GM23338 (cell line): ENCODE data around the gene ZBTB18. TPM values are rescaled to one million over a fixed set of nuclear protein-coding genes. Genes with fewer than 3 reads are reported as not detected.

ENCODE experiments used
- ATAC-seq: fragments of 200-7000 bp; cut with Tn5 transposase; 3 replicates; pipeline ENCODE4 v1.9.1; 2020
- DNase-seq: peaks from one replicate; pipeline ENCODE4 v3.0.0-alpha.2; 2015; ENCODE audit warnings: low spot score
- H2AFZ ChIP-seq: fragments of 200-600 bp; sonication (generic); 2 replicates; pipeline ENCODE4 v1.8.0; 2016; ENCODE audit warnings: antibody characterized with exemption, mild to moderate bottlenecking, moderate library complexity
- H3F3A ChIP-seq: fragments of 200-600 bp; sonication (generic); replicated peaks from 2 replicates; pipeline ENCODE4 v1.8.0; 2017; ENCODE audit warnings: antibody characterized with exemption, mixed run types, low read depth
- H3K27ac ChIP-seq: fragments of 200-600 bp; sonication (generic); 2 replicates; pipeline ENCODE4 v1.6.1; 2016; ENCODE audit warnings: low read depth
- H3K27me3 ChIP-seq: fragments of 200-600 bp; sonication (generic); 2 replicates; pipeline ENCODE4 v1.8.0; 2016; ENCODE audit warnings: mild to moderate bottlenecking, mixed run types, moderate library complexity; ENCODE audit not compliant: insufficient read depth
- H3K36me3 ChIP-seq: fragments of 200-600 bp; sonication (generic); 2 replicates; pipeline ENCODE4 v1.8.0; 2016; ENCODE audit warnings: mild to moderate bottlenecking; ENCODE audit not compliant: insufficient read depth
- H3K4me1 ChIP-seq: fragments of 200-600 bp; sonication (generic); 2 replicates; pipeline ENCODE4 v1.8.0; 2016; ENCODE audit warnings: mild to moderate bottlenecking, moderate library complexity; ENCODE audit not compliant: insufficient read depth
- H3K4me2 ChIP-seq: fragments of 200-600 bp; sonication (generic); 2 replicates; pipeline ENCODE4 v1.7.1; 2017; ENCODE audit warnings: mixed run types
- H3K4me3 ChIP-seq: fragments of 200-600 bp; sonication (generic); 2 replicates; pipeline ENCODE4 v1.6.1; 2016; ENCODE audit warnings: mixed run types
- H3K79me2 ChIP-seq: fragments of 200-600 bp; sonication (generic); replicated peaks from 2 replicates; pipeline ENCODE4 v1.8.0; 2017; ENCODE audit warnings: mild to moderate bottlenecking; ENCODE audit not compliant: insufficient read depth
- H3K9me2 ChIP-seq: fragments of 200-600 bp; sonication (generic); 2 replicates; pipeline ENCODE4 v1.8.0; 2017; ENCODE audit not compliant: insufficient read depth
- H4K20me1 ChIP-seq: fragments of 200-600 bp; sonication (generic); replicated peaks from 2 replicates; pipeline ENCODE4 v1.8.0; 2017; ENCODE audit warnings: mild to moderate bottlenecking; ENCODE audit not compliant: insufficient read depth
- H3K27ac Mint-ChIP-seq: 2 replicates; pipeline ENCODE4 v1.8.0; 2020; ENCODE audit warnings: inconsistent platforms, mild to moderate bottlenecking, moderate library complexity, mixed read lengths
- H3K27me3 Mint-ChIP-seq: 3 replicates; pipeline ENCODE4 v1.8.0; 2022; ENCODE audit warnings: low read depth, mild to moderate bottlenecking, moderate library complexity, mixed read lengths, inconsistent platforms; ENCODE audit not compliant: insufficient read depth, poor library complexity
- H3K36me3 Mint-ChIP-seq: 3 replicates; pipeline ENCODE4 v1.8.0; 2021; ENCODE audit warnings: low read depth, mild to moderate bottlenecking, inconsistent platforms, moderate library complexity, mixed read lengths
- H3K4me1 Mint-ChIP-seq: 3 replicates; pipeline ENCODE4 v1.8.0; 2020; ENCODE audit warnings: mild to moderate bottlenecking, inconsistent platforms, mixed read lengths
- H3K4me3 Mint-ChIP-seq: 3 replicates; pipeline ENCODE4 v1.8.0; 2021; ENCODE audit warnings: moderate library complexity, mild to moderate bottlenecking, inconsistent platforms, mixed read lengths
- H3K9me3 Mint-ChIP-seq: 3 replicates; pipeline ENCODE4 v1.8.0; 2020; ENCODE audit warnings: moderate library complexity, mild to moderate bottlenecking, inconsistent platforms, mixed read lengths
- JUNB ChIP-seq: IDR thresholded peaks from one replicate; pipeline ENCODE4 v1.6.1; 2016; ENCODE audit warnings: antibody characterized with exemption; ENCODE audit not compliant: unreplicated experiment
- ZNF331 ChIP-seq: fragments of 250-450 bp; sonication (Bioruptor Pico); IDR thresholded peaks from 2 replicates; pipeline ENCODE4 v1.5.0; 2020; ENCODE audit warnings: low read depth, mild to moderate bottlenecking, moderate library complexity
- polyA plus RNA-seq: library from polyadenylated mRNA; unstranded; fragments of >200 nt; fragmentation: Nextera tagmentation; extraction: Ambion mirVana; gene quantifications from 2 replicates; pipeline ENCODE4 v1.2.1, GENCODE V29; 2016
- total RNA-seq: library from RNA; depleted of rRNA; stranded (reverse); fragments of >200 nt; shearing (Covaris generic); gene quantifications from 2 replicates; pipeline ENCODE4 v1.2.3, GENCODE V29; 2014
- TF ChIP-seq, protein P1 (sequence below): fragments of 250-450 bp; sonication (Bioruptor Pico); IDR thresholded peaks from 2 replicates; pipeline ENCODE4 v1.5.0; 2020; ENCODE audit warnings: mild to moderate bottlenecking, moderate library complexity
- TF ChIP-seq, protein P2 (sequence below), 2 experiments: fragments of 200-600 bp in 1 of 2; sonication (generic) in 1 of 2; conservative IDR thresholded peaks; 2 replicates each; pipeline versions ENCODE4 v1.5.1 to v1.6.1; 2016 to 2017; ENCODE audit warnings: antibody characterized with exemption in 2 of 2, low read depth in 2 of 2, mild to moderate bottlenecking in 2 of 2, moderate library complexity in 1 of 2

Gene ZBTB18
- total and polyA plus RNA-seq, 2 experiments from 2014 or later = 5.5 to 12.2 TPM

DNA sequence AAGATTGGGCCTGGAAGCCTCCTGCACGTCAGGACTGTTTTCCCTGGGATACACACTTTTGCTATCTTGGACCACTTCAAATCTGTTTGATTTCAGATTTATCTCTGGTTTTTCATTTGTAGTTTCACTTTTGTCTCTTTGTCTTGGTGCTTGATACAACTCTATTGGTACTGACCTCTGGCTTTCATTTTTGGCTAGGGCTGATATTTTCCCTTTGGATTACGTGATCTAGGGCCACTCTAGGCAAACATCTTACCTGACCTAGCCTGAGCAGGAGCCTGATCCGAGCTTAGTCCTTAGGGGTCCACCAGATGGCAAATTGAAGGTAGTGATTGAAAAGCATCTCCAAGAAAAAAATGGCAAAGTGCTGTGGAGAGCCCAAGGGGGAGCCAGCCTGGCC is 39.6 kb downstream of the ZBTB18 start (continued):
- TF ChIP-seq, protein P1, sequence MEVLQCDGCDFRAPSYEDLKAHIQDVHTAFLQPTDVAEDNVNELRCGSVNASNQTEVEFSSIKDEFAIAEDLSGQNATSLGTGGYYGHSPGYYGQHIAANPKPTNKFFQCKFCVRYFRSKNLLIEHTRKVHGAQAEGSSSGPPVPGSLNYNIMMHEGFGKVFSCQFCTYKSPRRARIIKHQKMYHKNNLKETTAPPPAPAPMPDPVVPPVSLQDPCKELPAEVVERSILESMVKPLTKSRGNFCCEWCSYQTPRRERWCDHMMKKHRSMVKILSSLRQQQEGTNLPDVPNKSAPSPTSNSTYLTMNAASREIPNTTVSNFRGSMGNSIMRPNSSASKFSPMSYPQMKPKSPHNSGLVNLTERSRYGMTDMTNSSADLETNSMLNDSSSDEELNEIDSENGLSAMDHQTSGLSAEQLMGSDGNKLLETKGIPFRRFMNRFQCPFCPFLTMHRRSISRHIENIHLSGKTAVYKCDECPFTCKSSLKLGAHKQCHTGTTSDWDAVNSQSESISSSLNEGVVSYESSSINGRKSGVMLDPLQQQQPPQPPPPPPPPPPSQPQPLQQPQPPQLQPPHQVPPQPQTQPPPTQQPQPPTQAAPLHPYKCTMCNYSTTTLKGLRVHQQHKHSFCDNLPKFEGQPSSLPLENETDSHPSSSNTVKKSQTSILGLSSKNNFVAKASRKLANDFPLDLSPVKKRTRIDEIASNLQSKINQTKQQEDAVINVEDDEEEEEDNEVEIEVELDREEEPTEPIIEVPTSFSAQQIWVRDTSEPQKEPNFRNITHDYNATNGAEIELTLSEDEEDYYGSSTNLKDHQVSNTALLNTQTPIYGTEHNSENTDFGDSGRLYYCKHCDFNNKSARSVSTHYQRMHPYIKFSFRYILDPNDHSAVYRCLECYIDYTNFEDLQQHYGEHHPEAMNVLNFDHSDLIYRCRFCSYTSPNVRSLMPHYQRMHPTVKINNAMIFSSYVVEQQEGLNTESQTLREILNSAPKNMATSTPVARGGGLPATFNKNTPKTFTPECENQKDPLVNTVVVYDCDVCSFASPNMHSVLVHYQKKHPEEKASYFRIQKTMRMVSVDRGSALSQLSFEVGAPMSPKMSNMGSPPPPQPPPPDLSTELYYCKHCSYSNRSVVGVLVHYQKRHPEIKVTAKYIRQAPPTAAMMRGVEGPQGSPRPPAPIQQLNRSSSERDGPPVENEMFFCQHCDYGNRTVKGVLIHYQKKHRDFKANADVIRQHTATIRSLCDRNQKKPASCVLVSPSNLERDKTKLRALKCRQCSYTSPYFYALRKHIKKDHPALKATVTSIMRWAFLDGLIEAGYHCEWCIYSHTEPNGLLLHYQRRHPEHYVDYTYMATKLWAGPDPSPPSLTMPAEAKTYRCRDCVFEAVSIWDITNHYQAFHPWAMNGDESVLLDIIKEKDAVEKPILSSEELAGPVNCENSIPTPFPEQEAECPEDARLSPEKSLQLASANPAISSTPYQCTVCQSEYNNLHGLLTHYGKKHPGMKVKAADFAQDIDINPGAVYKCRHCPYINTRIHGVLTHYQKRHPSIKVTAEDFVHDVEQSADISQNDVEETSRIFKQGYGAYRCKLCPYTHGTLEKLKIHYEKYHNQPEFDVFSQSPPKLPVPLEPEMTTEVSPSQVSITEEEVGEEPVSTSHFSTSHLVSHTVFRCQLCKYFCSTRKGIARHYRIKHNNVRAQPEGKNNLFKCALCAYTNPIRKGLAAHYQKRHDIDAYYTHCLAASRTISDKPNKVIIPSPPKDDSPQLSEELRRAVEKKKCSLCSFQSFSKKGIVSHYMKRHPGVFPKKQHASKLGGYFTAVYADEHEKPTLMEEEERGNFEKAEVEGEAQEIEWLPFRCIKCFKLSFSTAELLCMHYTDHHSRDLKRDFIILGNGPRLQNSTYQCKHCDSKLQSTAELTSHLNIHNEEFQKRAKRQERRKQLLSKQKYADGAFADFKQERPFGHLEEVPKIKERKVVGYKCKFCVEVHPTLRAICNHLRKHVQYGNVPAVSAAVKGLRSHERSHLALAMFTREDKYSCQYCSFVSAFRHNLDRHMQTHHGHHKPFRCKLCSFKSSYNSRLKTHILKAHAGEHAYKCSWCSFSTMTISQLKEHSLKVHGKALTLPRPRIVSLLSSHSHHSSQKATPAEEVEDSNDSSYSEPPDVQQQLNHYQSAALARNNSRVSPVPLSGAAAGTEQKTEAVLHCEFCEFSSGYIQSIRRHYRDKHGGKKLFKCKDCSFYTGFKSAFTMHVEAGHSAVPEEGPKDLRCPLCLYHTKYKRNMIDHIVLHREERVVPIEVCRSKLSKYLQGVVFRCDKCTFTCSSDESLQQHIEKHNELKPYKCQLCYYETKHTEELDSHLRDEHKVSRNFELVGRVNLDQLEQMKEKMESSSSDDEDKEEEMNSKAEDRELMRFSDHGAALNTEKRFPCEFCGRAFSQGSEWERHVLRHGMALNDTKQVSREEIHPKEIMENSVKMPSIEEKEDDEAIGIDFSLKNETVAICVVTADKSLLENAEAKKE (CRISPR knock-in tag) = no peak
- TF ChIP-seq ZNF331 (CRISPR knock-in tag) = no peak

DNA sequence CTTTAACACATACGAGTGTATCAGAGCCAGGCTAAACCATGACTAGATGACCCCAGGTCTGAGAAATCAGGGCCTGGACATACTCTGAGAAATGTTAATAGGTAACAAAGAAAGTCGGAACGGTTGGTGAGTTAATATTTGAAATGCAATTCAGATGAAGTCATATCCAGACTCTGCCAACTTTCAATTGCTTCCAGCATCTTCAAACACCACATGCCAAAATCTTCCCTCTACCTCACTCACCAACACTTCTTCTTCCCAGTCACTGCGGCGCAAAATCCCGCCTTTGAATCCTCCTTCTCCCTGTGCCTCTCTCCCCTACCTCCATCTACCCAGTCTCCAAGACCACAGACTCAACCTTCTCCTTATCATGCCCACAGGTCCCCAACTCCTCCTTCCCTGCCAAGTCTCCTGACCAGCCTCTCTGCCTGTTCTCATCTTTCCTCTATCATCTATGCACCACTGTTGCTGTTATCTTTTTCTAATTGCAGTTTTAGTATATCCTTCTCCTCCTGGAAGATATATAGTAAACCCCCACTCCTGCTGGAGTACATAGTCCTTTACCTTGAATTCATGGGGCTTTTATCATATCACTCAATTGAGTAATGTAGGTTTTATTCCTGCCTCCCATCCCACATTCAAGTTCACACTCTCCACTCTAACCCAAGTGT is 41.3 kb downstream of the ZBTB18 start:
- Mint-ChIP-seq H3K27ac (no peak overlapping the region), H3K4me3 (no peak overlapping the region), H3K27me3 (peaks cover 2% of the 10 kb centered on the region), H3K36me3 (no peaks in the 10 kb centered on the region), H3K4me1 (peaks cover 4% of the 10 kb centered on the region; the same call in 1 of the 3 replicates), H3K9me3 (no peaks in the 10 kb centered on the region)
- Histone ChIP-seq H4K20me1 (no peaks in the 10 kb centered on the region), H3K27ac (no peak overlapping the region), H3K79me2 (no peaks in the 10 kb centered on the region), H3F3A (no peaks in the 10 kb centered on the region), H2AFZ (peak overlapping the region; percentile 32; the same call in 1 of the 2 replicates), H3K36me3 (no peaks in the 10 kb centered on the region), H3K4me3 (no peak overlapping the region), H3K9me2 (no peaks in the 10 kb centered on the region), H3K4me2 (no peak overlapping the region), H3K27me3 (no peaks in the 10 kb centered on the region), H3K4me1 (no peaks in the 10 kb centered on the region; the same call in 1 of the 2 replicates)
- no peak for DNase-seq
- no peak for ATAC-seq
- TF ChIP-seq, protein P2, sequence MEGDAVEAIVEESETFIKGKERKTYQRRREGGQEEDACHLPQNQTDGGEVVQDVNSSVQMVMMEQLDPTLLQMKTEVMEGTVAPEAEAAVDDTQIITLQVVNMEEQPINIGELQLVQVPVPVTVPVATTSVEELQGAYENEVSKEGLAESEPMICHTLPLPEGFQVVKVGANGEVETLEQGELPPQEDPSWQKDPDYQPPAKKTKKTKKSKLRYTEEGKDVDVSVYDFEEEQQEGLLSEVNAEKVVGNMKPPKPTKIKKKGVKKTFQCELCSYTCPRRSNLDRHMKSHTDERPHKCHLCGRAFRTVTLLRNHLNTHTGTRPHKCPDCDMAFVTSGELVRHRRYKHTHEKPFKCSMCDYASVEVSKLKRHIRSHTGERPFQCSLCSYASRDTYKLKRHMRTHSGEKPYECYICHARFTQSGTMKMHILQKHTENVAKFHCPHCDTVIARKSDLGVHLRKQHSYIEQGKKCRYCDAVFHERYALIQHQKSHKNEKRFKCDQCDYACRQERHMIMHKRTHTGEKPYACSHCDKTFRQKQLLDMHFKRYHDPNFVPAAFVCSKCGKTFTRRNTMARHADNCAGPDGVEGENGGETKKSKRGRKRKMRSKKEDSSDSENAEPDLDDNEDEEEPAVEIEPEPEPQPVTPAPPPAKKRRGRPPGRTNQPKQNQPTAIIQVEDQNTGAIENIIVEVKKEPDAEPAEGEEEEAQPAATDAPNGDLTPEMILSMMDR (conservative IDR thresholded peaks at IDR 0.05; ENCODE audit: low read depth in 2 of 2) = no peak
- TF ChIP-seq JUNB = no peak
- TF ChIP-seq, protein P1 (CRISPR knock-in tag) = no peak
- no peak for TF ChIP-seq ZNF331 (CRISPR knock-in tag)
